Glomerular visceral epithelial cell (primary cell): ENCODE results near the gene SH3BP4.

ENCODE experiments used
- DNase-seq: peaks from one replicate; pipeline ENCODE4 v3.0.0-alpha.2; 2016; ENCODE audit errors: extremely low spot score

SH3BP4 gene

DNA sequence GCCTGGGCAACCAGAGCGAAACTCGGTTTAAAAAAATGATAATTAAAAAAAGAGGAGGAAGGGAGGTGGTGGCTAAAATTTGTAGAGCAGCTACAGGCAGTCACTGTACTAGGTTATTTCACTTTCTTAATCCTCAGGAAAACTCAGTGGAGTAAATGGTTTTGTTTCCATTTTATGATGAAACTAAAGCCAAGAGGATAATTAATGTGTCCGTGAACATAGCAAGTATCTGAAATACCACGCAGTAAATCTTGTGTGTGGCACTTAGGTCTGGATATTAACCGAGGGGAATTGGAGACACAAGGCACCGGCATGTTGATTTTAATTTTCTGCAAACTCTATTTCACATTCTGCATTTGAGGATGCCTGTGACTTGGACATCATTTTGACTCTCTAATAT is 14.5 kb downstream of the SH3BP4 start:
- DNase-seq = no peak

DNA sequence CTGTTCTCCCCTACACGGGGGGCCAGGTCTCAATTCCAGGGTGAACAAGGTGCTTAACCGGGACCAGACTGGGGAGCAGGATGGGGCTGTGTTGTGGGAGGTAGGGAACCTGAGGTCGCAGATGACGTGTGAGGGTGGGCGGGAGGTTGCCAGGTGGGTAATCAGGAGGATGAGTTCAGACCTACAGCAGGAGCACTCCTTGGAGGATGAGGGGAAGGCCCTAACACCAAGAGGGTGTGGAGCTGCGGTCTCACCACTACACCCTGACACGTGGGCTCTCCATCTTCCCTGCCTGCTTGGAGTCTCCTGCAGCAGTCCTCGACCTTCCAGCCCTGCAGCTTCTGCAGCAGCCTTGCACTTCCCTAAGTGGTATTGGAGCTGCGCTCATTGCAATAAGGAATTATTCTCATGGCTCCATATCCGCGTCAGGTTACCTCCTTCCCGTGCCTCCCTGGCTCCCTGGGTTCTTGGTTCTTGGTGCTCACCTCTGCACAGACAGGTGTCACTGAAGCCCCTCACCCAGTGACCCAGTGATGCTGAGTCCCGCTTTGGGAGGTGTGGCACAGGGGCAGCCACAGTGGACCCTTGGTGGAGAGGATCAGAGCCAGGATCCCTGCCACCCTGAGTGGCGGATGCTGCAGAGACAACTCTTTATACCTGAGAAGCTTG is 15.5 kb downstream of the SH3BP4 start:
- DNase-seq = no peak

DNA sequence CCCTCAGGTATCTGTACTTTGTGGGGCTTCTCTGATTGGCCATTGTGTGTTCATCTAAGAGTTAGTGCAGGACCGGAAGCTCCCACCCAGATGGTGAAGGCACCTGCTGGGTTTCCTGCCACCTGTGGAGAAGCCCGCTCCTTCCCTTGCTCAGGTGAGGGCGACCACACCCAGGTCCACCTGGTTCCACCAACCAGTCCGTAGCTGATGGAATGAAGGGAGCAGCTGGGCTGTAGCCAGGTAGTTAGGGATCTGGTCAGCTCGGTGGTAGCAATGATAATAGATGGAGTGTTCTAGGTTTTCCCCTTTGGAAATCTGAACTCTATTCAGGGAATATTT is 16.0 kb downstream of the SH3BP4 start:
- DNase-seq = no peak

DNA sequence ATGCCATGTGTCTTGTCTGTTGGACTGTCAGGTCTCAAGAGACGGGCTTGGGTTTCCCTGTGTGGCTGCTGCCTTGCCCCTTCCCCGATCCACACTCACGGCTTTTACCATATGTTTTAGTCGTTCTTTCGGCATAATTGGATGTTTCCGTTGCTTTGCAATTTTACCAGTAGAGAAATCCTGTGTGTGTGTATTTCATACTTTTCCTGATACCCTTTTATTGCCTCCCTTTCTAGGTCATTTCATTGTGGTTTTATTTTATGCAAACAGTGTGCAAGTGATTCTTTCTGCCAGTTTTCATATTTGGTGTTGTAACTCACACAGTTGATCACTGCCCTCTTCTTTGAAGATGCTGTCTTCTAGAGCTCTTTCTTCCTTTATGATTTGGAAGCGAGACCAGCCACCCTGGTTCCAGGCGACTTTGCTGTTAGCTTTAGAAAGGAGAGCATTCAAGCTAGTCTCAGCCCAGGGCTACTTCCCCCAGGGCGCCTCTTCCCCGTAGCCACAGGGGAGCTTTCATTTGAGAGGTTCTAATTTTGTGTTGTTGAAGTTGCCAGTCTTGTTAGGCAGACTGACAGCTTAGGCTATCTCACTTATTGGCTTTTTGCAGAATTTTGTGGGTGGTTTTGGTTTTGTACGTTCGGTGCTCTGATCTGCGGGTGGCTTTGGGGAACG is 17.0 kb downstream of the SH3BP4 start:
- no peak for DNase-seq

DNA sequence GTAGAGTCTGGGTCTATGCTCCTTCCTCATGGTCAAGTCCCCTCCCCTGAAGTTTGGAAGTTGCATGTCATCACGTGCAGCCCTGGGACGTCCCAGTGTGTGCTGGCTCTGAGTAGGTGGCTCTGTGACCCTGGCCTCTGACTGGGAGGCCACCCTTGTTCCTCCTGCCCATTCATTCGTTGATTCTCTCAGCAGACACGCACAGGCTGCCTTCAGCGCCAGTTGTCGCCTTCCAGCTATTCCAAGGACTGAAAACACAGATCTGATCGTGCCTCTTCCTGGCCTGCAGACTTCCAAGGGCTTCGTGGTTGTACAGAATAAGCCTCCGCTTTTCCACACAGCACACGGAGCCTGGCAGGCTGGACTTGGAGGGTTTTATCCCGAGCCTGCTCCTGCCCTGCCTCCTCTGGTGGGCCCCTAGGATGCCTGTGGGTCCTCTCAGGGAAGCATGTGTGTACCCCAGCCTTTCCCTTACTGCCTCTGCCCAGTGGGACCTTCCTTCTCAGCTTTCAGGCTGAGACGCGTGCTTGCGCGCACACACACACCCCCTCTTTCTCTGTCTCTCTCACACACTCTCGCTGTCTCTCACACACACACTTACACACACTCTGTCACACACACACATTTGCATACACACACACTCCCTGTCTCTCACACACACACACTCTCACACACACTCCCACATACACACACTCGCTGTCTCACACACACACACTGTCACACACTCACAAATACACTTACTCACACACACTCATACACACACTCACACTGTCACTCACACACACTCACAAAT is 17.7 kb downstream of the SH3BP4 start:
- DNase-seq = no peak

DNA sequence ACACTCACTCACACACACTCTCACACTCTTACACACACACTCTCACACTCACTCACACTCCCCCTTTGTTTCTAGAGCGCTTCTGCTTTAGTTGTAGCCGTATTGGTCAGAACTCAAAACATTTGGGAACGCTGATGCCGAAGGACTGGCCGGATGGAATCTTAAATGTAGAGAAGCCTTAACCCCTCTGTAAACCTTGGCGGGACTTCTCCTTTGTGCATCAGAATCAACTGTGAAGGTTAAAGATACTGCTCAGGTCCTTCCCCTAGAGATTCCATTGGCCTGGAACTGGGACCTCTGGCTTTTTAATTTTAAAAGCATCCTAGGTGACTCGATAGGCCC is 18.3 kb downstream of the SH3BP4 start:
- no peak for DNase-seq

DNA sequence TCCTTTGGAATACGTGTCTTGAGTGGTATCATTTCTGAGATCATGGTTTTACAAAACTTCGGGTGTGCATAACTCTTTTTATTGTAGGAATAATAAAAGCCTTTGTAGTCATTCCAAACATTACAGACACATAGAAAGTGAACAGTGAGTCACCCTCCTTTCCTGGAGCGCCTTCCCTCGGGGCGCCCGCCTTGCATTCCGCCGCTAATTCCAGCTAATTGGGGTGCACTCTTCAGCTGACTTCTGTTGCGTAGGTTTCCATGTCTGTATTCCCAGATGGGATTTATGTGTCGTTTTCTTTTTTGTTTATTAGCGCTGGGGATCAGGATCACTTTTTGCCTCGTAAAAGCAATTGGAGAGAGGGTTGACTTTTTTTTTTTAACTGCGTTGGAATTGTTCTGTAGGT is 18.7 kb downstream of the SH3BP4 start:
- DNase-seq = no peak

DNA sequence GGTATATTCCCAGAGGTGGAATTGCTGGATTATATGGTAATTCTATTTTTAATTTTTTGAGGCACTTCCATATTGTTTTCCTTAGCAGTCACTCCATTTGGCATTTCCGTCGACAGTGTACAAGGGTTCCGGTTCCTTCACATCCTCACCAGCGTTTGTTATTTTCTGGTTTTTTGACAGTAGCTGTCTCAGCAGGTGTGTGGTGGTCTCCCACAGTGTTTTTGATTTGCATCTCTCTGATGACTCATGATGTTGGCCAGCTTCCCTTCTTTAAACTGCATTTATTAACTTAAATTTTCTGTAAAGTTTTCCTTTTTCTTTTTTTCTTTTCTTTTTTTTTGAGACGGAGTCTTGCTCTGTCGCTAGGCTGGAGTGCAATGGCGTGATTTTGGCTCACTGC is 19.7 kb downstream of the SH3BP4 start:
- no peak for DNase-seq

DNA sequence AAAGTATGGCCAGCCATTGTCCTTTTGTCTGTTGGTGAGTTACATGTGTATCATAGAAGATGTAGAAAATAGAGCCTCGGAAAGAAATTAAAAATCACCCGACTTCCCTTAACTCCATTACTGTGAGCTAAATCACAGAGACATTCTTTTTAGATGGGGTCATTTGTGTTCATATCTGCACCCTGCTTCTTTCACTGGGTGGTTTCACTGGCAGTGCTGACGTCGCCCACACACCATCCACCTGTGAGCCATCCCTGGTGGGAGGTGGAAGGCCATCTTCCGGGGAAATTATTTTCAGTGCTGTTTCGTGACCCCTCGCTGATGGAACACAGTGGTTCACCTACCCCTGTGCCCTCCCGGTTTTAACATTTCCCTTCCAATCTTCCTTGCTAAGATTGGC is 21.2 kb downstream of the SH3BP4 start:
- DNase-seq = peak; percentile 82

DNA sequence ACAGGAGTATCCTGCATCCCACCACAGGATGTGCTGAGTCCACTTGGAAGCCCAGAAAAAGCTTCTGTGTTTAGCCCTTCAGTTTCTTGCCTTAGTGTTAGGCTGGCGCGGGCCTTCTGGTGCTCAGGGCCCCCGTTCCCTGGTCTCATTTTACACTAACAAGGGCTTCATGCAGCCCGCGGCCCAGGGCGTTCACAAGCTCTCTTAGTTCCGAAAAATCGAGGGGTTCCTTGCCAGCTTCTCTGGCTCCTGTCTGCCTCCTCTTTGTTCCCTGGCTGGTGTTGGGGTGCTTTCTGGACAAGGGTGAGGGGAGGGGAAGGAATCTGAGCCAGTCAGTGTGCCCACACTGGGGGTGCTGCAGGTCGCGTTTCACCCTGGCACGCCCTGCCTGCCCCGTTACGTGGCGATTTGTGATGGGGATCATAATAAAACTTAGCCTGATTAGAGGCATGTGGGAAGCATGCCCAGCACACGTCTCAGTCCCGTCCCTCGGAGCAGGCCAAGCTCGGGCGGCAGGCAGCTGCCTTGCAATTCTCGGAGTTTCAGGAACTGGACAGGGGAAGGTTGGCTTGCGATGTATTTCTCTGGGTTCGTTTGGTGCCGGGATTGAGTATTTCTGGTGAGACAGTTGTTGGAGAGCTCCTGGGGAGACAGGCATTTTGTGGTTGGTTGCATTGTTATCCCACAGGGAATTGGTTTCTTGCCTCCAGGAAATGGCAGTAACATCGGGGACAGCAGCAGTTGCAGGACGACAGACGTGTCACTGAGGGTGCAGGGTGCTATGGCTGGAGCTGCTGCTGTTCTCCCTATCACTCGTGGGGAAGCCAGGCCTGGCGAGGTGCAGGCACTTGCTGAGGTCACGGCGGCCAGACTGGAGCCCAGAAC is 22.9 kb downstream of the SH3BP4 start:
- DNase-seq = no peak

DNA sequence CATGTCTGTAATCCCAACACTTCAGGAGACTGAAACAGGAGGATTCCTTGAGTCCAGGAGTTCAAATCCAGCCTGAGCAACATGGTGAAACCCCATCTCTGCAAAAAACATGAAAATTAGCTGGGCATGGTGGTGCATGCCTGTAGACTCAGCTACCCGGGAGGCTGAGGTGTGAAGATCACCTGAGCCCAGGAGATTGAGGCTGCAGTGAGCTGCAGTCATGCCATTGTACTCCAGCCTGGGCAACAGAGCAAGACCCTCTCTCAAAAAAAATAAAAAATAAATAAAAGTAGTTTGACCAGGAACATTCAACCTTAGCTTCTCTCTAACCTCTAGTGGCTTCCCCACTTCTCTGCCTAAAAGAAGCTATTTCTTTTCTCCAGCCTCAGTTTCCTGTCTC is 23.8 kb downstream of the SH3BP4 start:
- DNase-seq = no peak

DNA sequence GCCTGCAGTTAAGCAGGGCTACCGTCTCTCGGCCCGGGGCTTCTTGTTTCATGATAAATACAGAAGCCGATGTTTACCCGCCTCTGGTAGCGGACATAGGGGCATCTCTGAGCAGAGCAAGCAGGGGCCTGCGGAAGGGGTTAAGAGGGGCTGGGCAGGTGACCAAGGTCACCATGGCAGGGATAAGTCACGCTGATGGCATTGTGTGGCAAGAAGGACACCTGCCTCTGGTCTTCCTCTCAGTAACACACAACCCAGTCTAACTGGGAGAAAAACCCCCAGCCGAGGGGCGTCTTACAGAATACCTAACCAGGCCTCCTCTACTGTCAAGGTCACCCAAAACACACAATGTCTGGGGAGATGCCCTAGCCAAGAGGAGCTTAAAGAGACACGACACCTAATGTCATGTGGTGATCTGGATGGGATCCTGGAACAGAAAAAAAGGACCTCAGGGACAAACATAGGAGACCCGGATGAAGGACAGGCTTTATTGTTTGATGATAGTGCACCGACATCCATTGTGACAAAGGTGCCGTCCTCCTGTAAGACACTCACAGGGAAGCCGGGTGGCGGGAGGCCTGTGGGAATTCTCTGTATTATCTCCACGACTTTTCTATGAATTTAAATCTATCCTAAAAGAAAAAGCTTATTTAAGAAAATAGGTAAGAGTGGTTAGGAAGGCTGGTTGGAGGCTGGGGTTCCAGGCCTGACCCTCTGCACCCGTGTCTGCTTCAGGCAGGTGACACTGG is 24.8 kb downstream of the SH3BP4 start:
- no peak for DNase-seq

DNA sequence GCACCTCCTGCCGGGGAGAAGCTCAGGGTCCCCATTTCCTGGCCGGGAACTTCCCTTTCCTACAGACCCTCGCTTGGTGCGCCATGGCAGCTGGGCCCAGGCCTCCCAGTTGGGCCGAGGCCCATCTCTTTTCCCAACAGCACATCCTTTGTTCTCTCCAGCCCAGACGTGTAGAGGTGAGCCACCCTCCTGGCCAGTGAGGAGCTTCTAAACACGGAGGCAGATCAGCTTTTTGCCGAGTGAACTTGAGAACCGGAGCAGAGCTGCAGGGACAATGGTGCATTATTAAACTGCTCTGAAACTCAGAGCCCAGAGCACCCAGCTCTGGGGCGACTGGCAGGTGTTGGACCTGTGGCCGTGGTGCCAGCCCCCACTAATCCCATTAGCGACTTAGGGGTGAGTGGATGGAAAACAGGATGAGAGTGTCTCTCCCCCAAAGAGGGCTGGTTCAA is 25.4 kb downstream of the SH3BP4 start:
- no peak for DNase-seq

DNA sequence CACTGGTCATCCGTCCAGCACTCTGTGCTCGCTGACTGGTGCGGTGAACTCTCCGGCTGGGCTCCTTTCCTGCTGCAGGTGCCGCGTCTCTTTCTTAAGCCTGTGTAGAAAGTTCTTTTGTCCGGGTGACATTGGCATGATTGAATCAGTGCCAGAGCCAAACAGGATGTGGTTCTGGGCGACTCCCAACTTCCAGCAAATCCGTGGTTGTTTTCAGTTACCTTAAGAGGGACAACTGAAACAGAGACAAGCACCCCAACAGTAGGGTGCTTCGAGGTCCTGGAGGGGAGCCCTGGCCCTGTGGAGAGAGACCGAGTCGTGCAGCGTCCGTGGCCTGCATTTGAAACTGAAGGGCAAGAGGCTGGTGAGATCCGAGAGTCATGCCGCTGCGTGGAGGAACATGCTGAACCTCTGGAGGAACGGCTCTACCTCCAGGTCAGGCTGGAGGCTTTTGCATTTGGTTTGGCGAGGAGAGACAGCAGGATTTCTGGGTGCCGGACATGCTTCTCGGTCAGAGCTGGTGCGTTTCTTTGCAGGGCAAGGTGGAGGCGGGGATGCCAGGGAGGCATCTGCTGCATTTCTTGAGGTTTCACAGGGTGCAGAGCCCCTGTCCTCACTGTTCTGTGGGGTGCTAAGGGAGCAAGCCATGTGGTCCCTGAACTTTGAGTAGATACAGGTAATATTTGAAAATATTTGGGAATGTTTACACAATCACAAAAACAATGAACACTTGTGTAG is 26.8 kb downstream of the SH3BP4 start:
- peak; percentile 85 for DNase-seq

DNA sequence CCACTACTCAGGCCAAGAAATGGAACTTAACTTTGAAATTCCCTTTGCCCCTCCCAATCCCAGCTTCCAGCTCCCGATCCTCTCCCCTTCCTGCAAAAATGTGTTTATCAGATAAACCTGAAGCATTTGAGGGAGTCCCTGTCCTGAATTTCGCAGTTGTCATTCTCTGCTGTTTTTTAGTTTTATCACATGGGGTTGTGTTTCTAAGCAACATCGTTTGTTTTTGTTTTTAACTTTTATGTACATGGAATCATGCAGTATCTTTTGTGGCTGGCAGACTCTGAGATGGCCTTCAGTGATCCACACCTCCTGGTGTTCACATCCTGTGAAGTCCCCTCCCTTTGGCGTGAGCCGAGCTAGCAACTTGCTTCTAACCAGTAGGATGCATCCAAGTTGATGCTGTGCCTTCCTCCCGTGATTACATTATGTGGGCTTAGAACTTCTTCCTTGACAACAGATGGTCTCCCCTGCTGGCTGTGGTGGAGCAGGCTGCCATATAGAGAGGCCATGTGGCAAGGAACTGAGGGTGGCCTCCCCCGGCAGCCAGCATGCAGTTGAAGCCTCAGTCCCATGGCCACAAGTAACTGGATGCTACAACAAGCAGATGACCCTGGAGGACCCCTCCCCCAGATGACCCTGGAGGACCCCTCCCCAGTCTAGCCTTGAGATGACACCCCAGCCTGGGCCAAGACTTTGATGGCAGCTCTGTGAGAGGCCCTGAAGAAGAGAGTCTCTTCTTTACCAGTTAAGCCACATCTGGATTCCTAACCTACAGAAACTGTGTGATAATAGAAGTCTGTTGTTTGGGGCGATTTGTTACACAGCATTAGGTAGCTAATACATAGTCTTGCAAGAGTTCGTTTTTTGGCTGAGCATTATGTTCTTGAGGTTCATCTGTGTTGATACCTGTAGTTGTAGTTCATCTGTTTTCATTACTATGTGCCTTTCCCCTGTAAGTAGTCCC is 27.7 kb downstream of the SH3BP4 start:
- no peak for DNase-seq

DNA sequence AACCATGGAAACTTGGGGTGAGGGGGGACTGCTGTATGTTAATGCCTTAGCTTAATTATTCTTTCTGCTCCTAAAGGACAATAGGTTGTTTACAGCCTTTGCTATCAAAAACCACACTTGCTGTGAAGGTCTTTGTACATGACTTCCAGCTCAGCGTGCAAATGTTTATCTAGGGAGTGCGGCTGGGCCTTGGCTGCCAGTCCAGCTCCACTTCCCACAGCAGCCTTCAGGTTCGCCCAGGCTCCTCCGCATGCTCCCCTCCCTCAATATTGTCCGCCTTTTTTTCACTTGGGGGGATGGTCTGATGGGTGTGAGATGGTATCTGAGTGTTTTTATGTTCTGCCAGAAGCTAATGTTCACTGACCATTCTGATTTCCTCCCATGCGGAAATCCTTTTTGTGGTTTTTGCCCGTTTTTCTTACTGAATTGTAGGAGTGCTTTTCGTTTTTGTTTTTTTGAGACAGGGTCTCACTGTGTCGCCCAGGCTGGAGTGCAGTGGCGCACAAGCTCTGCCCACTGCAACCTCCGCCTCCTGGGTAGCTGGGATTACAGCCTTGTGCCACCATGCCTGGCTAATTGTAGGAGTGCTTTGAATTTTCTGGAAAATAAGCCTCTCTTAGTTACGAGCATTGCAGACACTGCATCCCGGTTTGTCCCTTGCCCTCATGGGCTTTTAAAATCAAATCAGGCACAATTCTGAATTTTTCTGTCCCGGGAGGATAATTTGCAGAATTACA is 28.8 kb downstream of the SH3BP4 start:
- DNase-seq = peak; percentile 82

DNA sequence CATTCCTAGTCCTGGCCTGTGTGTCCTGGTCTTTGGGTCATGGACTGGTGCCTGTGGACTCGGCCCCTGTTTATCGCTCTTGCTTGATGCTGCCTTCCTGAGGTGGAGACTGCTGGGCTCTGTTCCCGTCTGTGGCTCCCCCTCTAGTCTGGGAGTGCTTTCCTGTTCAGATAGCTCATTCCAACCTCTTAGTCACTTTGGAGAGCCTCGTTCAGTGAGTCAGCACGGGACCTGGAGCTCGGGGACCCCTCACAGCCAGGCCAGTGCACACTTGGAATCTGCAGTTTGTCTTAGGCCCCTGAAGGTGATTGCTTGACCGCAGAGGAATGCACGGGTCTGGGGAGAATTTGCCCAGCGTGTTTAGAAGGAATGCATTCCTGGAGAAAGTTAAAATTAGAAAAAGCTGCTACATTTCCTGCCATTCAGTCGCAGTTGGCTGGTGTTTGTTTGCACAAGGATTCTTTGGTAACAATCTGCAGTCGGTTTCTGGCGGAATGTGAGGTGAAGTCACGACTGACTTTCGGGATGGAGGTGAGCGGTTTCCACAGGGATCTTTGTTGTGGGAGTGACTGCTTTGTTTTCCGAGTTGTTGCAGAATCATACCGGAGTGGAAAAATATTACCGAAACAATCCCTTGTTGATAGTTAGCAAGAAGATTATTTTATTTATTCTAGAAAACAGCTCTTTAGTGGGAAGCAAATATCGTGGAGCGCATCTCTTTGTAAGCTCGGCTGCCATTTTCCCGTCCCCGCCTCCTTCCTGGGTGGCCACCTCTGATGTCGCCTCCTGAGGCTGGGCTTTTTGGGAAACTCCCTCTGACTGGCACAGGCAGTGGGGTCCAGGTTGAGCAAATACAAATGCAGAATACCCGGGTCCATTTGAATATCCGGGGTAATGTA is 29.6 kb downstream of the SH3BP4 start:
- peak; percentile 100 for DNase-seq
